Measurements from ENCODE around the gene SCN2A.

SCN2A gene

DNA sequence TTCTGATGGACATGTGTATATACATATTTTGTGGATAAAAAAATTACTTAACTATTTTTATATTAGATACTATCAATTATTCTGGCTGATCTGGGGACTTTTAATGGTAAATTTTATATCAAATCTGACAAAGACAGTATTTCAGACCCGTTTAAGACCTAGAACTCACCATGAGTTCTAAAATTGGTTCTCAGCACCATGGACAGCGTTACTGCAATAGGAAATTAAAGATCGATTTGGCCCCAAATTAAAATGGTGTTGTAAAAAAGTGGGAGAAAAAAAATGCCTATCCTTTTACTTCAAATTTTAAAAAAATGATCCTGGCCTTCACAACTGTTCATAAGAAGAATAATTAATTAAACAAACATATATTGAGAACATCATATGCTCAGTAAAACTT, 919 bp upstream of the SCN2A start:
- Histone ChIP-seq H3K4me1 (ENCODE audit: low read length) (no peaks in the 10 kb centered on the region), H3K9ac (ENCODE audit: low read length) (no peak overlapping the region), H3K79me2 (ENCODE audit: low read length) (no peaks in the 10 kb centered on the region), H3K27ac (ENCODE audit: low read length) (no peak overlapping the region), H3K36me3 (replicated peaks; ENCODE audit: low read depth, low read length) (no peaks in the 10 kb centered on the region), H3K27me3 (ENCODE audit: low read depth, low read length) (no peaks in the 10 kb centered on the region), H3K9me3 (ENCODE audit: insufficient read depth, low read length) (no peaks in the 10 kb centered on the region), H4K20me1 (ENCODE audit: insufficient read depth, low read length) (peaks cover 5% of the 10 kb centered on the region), H3K4me2 (ENCODE audit: low read length) (no peak overlapping the region), H2AFZ (ENCODE audit: low read depth, low read length) (no peak overlapping the region), H3K4me3 (ENCODE audit: low read length) (no peak overlapping the region)
- no peak for TF ChIP-seq EZH2phosphoT487 (IDR thresholded peaks at IDR 0.05; ENCODE audit: low read depth)
- TF ChIP-seq, protein P1, sequence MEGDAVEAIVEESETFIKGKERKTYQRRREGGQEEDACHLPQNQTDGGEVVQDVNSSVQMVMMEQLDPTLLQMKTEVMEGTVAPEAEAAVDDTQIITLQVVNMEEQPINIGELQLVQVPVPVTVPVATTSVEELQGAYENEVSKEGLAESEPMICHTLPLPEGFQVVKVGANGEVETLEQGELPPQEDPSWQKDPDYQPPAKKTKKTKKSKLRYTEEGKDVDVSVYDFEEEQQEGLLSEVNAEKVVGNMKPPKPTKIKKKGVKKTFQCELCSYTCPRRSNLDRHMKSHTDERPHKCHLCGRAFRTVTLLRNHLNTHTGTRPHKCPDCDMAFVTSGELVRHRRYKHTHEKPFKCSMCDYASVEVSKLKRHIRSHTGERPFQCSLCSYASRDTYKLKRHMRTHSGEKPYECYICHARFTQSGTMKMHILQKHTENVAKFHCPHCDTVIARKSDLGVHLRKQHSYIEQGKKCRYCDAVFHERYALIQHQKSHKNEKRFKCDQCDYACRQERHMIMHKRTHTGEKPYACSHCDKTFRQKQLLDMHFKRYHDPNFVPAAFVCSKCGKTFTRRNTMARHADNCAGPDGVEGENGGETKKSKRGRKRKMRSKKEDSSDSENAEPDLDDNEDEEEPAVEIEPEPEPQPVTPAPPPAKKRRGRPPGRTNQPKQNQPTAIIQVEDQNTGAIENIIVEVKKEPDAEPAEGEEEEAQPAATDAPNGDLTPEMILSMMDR (IDR thresholded peaks at IDR 0.05; ENCODE audit: low read depth, low read length), result no peak

DNA sequence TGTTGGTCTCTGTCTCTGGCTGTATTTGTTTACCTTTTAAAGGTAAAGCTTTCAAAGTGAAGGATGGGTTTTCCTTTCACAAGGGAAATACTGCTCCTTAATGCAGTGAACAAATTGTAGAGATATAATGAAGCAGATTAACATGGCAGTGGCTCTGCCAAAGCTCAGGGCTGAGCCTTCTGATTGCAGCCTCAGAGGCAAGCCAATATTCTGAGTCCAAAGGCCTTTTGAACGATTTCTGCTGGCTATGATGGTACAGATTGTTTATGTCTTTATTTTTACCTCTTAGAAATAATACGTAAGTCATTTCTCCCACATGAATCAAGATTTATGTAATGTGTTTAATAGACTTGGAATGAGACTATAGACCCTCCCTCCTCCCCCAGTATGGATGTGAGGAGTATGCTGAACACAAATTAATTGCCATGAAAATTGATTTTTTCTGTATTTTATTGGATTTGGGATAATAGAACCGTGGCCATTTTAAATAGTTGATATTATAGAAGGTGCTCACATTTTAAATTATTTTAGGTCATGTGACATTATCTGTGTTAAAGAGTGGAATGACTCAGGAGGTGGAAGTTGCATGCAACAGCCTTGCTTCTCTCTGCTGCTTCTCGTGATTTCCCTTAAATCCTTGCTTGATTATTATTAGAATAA, 772 bp downstream of the SCN2A start:
- Histone ChIP-seq H3K4me2 (ENCODE audit: low read length) (no peak overlapping the region), H3K36me3 (replicated peaks; ENCODE audit: low read depth, low read length) (no peaks in the 10 kb centered on the region), H3K27me3 (ENCODE audit: low read depth, low read length) (no peaks in the 10 kb centered on the region), H3K9ac (ENCODE audit: low read length) (no peak overlapping the region), H3K4me1 (ENCODE audit: low read length) (no peaks in the 10 kb centered on the region), H3K9me3 (ENCODE audit: insufficient read depth, low read length) (no peaks in the 10 kb centered on the region), H2AFZ (ENCODE audit: low read depth, low read length) (no peak overlapping the region), H3K79me2 (ENCODE audit: low read length) (no peaks in the 10 kb centered on the region), H3K4me3 (ENCODE audit: low read length) (no peak overlapping the region), H4K20me1 (ENCODE audit: insufficient read depth, low read length) (peaks cover 5% of the 10 kb centered on the region), H3K27ac (ENCODE audit: low read length) (no peak overlapping the region)
- no peak for TF ChIP-seq EZH2phosphoT487 (IDR thresholded peaks at IDR 0.05; ENCODE audit: low read depth)
- TF ChIP-seq, protein P1 (IDR thresholded peaks at IDR 0.05; ENCODE audit: low read depth, low read length), result no peak

DNA sequence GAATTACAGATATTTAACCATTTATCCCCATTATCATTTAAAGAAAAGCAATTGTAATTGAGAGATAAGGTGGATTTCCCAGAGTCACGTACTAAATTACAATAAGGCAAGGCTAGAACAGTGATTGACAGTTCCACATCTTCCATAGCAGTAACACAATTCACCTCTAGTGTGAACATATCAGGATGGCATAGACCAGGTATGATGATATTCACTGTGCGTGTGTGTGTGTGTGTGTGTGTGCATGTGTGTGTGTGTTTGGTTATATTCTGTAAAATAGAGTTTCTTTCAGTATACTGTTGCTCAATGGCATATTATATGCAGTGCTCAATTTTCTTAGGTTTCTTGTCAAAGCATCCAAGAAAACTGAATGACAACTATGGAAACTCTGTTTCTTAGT, 1.7 kb downstream of the SCN2A start:
- Histone ChIP-seq H3K9me3 (ENCODE audit: insufficient read depth, low read length) (no peaks in the 10 kb centered on the region), H3K27me3 (ENCODE audit: low read depth, low read length) (no peaks in the 10 kb centered on the region), H3K36me3 (replicated peaks; ENCODE audit: low read depth, low read length) (no peaks in the 10 kb centered on the region), H2AFZ (ENCODE audit: low read depth, low read length) (no peak overlapping the region), H3K4me3 (ENCODE audit: low read length) (no peak overlapping the region), H3K79me2 (ENCODE audit: low read length) (no peaks in the 10 kb centered on the region), H3K27ac (ENCODE audit: low read length) (no peak overlapping the region), H3K4me1 (ENCODE audit: low read length) (no peaks in the 10 kb centered on the region), H3K4me2 (ENCODE audit: low read length) (no peak overlapping the region), H3K9ac (ENCODE audit: low read length) (no peak overlapping the region), H4K20me1 (ENCODE audit: insufficient read depth, low read length) (peaks cover 5% of the 10 kb centered on the region)
- TF ChIP-seq, protein P1 (IDR thresholded peaks at IDR 0.05; ENCODE audit: low read depth, low read length), result no peak
- TF ChIP-seq EZH2phosphoT487 (IDR thresholded peaks at IDR 0.05; ENCODE audit: low read depth), result no peak

DNA sequence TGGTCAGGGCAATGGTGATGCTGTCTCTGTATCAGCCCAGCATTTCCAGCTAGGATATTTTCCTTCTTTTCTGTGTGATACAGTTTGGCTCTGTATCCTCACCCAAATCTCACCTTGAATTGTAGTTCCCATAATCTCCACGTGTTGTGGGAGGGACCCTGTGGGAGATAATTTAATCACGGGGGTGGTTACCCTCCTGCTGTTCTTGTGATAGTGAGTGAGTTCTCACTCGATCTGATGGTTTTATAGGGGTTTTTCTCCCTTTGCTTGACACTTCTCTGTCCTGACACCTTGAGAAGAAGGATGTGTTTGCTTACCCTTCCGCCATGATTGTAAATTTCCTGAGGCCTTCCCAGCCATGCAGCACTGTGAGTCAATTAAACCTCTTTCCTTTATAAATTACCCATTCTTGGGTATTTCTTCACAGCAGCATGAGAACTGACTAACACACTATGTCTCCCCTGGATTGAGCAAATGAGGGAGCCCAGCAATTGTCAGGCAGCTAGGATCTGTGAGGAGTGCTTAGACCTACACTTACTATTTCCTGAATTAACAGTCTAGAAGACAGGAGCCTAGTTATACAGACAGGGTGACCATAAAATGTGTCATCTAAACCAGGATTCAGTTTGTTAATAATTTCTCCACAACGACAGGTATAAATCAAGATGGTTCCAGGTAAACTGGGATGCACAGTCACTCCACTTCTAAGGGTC, 6.0 kb downstream of the SCN2A start:
- Histone ChIP-seq H2AFZ (ENCODE audit: low read depth, low read length) (no peak overlapping the region), H3K4me3 (ENCODE audit: low read length) (no peak overlapping the region), H3K9ac (ENCODE audit: low read length) (no peak overlapping the region), H3K79me2 (ENCODE audit: low read length) (no peaks in the 10 kb centered on the region), H3K36me3 (replicated peaks; ENCODE audit: low read depth, low read length) (no peaks in the 10 kb centered on the region), H4K20me1 (ENCODE audit: insufficient read depth, low read length) (no peaks in the 10 kb centered on the region), H3K4me1 (ENCODE audit: low read length) (no peaks in the 10 kb centered on the region), H3K27me3 (ENCODE audit: low read depth, low read length) (no peaks in the 10 kb centered on the region), H3K27ac (ENCODE audit: low read length) (no peak overlapping the region), H3K9me3 (ENCODE audit: insufficient read depth, low read length) (no peaks in the 10 kb centered on the region), H3K4me2 (ENCODE audit: low read length) (no peak overlapping the region)
- TF ChIP-seq EZH2phosphoT487 (IDR thresholded peaks at IDR 0.05; ENCODE audit: low read depth), result no peak
- TF ChIP-seq, protein P1 (IDR thresholded peaks at IDR 0.05; ENCODE audit: low read depth, low read length), result no peak

All from OCI-LY3 (cell line).